HAP-1 (cell line): ENCODE data around the gene COL26A1.

Experiments
- DNase-seq, 2 experiments: peaks; one replicate each; pipeline ENCODE4 v3.0.0-alpha.2; 2016 to 2020; ENCODE audit warnings: low spot score in 2 of 2
- H3K27me3 ChIP-seq: fragments of 250-450 bp; sonication (Bioruptor Pico); 2 replicates; pipeline ENCODE4 v1.5.1; 2020; ENCODE audit warnings: low read depth, mild to moderate bottlenecking, moderate library complexity
- H3K36me3 ChIP-seq: fragments of 250-450 bp; sonication (Bioruptor Pico); replicated peaks from 2 replicates; pipeline ENCODE4 v1.5.1; 2020; ENCODE audit warnings: mild to moderate bottlenecking
- H3K4me1 ChIP-seq: fragments of 250-450 bp; sonication (Bioruptor Pico); 2 replicates; pipeline ENCODE4 v1.5.1; 2020; ENCODE audit warnings: mild to moderate bottlenecking
- H3K4me3 ChIP-seq: fragments of 250-450 bp; sonication (Bioruptor Pico); 2 replicates; pipeline ENCODE4 v1.5.1; 2020; ENCODE audit warnings: mild to moderate bottlenecking, moderate library complexity
- H3K9me3 ChIP-seq: fragments of 250-450 bp; sonication (Bioruptor Pico); 2 replicates; pipeline ENCODE4 v1.5.1; 2020; ENCODE audit warnings: mild to moderate bottlenecking, moderate library complexity
- in situ Hi-C: fragments of 300-500 bp; cut with MboI; formaldehyde crosslinking; loops from 3 replicates; pipeline ENCODE4 v1.14.3; 2020; ENCODE audit warnings: low sequenced_read_pairs, inconsistent platforms, mixed read lengths

Gene COL26A1

DNA sequence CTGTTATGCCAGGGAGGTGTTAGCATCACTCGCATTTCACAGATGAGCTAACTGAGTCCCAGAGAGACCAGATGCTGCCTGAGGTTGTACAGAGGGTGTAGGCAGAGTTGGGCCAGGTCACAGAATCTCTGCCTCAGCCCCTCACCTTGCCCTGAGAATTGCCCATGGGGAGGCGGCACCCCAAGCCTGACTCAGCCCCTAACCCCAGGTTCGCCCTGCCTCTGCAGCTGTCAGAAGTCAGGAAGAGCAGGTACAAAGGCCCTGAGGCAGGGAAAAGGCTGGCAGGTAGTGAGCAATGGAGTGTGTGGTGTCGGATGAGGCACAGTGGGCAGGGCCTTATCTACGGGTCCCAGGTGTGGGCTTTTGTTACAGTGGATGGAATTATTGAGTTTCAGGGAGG, 187.1 kb downstream of the COL26A1 start:
- DNase-seq = no peak
- no peaks in the 10 kb centered on the region for H3K9me3 ChIP-seq
- no peaks in the 10 kb centered on the region for H3K4me1 ChIP-seq
- H3K36me3 ChIP-seq = no peaks in the 10 kb centered on the region; the same call in 1 of the 2 replicates
- no peak overlapping the region for H3K4me3 ChIP-seq
- no peaks in the 10 kb centered on the region for H3K27me3 ChIP-seq
- in situ Hi-C loops = no loop called here

DNA sequence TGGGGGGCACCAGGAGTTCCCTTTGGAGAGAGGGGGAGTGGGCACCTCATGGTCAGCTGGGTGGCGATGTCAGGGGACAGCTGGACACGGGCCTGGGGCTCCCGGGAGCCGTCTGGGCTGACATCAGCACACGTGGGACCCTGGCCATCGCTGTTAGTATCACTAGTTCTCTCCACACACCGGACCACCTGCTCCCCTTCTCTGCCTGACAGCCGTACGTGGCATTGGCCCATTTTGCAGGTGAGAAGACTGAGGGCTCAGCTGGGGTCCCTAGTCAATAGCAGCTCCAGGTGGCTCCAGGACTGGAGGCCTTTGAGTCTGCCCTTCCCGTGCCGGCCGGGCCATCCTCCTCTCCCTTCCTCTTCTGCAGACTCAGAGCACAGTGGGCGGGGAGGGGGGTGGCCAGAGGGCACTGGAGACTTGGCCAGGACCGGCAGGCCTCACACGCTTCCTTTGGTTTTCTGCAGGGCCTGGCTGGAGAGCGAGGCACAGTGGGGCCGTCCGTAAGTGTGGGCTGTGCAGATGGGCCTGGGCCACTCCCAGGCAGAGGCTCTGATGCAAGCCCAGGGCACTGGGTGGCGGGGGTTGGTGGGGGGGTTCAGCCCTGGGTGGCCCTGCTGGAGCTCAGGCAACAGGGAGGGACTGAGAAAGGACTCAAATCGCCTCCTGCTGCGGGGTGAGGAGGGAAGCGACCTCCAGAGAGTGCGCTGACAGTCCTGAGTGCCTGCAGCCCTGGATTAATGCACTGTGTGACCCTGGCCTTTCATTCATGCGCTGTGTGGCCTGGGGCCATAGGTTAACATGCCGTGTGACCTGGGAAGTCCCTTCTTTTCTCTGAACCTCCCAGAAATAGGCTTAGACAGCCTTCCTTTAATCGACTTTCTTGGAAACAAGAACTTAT, 188.2 kb downstream of the COL26A1 start:
- no peaks in the 10 kb centered on the region for H3K4me1 ChIP-seq
- H3K9me3 ChIP-seq = no peaks in the 10 kb centered on the region
- no peaks in the 10 kb centered on the region for H3K27me3 ChIP-seq
- H3K36me3 ChIP-seq = no peaks in the 10 kb centered on the region; the same call in 1 of the 2 replicates
- peak in 1 of 2 experiments; percentile 18 for DNase-seq
- in situ Hi-C loops = no loop called here
- no peak overlapping the region for H3K4me3 ChIP-seq

DNA sequence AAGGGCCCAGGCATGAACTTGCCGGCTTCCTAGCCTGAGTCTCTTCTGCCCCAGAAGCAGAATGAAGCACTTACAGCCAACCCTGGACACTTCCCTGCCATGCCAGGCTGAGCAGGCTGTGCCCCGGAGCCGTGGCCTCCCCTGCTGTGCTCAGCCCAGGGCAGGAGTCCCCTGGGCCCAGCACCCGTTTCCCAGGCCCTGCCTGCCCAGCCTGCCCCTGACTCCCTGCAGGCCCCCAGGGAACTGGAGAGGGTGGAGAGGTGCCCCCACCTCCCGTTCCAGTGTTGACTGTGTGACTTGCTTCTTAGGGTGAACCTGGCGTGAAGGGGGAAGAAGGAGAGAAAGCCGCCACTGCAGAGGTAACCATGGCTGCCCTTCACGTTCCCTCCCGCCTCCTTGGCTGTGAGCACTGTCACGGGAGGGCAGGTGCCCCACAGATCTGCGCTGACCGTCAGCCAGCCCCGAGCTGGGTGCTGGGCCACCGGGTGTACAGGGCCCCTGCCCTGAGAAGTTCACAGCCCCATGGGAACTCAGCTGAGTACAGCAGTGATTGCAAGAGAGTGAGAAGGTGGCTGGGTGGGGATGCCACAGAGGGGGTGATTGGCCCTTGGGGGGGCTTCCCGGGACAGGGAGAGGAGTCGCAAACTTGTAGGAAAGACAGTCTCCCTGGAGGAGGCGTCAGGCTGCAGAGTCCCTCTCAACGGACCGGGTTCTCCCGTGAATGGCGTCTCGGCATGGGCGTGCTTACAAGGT, 190.5 kb downstream of the COL26A1 start:
- no peak overlapping the region for H3K4me3 ChIP-seq
- no peaks in the 10 kb centered on the region for H3K27me3 ChIP-seq
- peak in 1 of 2 experiments; percentile 6 for DNase-seq
- H3K9me3 ChIP-seq = no peaks in the 10 kb centered on the region
- in situ Hi-C loops = no loop called here
- no peaks in the 10 kb centered on the region for H3K4me1 ChIP-seq
- H3K36me3 ChIP-seq = no peaks in the 10 kb centered on the region

DNA sequence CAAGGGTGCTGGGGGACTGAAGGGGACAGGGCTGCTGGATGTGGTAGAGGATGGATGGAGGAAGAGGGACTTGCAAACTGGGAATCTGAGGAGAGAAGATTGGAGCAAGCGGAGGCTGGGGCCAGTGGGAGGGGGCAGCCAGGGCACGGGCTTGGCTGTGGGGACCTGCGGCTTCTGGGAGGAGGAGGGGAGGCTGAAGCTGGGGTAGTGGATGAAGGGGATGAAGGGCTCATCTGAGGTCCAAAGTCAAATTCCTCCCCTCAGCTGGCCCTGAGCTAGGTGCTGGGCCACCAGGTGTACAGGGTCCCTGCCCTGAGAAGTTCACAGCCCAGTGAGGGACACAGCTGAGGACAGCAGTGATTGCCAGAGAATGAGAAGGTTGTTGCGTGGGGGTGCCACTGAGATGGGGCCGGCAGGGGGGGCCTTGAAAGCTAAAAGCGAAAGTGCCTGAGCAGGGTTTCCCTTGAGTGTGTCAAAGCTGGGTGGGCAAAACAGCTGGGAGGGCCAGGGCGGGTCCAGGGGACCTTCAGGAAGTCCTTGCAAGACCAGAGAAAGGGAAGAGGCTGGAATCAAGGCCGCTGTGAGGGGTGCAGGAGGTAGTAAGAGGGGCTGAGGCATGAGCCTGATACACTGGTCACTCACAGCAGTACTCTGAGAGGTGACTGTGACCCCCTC, 191.2 kb downstream of the COL26A1 start:
- Histone ChIP-seq H3K27me3 (no peaks in the 10 kb centered on the region), H3K9me3 (no peaks in the 10 kb centered on the region), H3K4me3 (no peak overlapping the region), H3K4me1 (no peaks in the 10 kb centered on the region), H3K36me3 (no peaks in the 10 kb centered on the region)
- in situ Hi-C loops = no loop called here
- DNase-seq = no peak

DNA sequence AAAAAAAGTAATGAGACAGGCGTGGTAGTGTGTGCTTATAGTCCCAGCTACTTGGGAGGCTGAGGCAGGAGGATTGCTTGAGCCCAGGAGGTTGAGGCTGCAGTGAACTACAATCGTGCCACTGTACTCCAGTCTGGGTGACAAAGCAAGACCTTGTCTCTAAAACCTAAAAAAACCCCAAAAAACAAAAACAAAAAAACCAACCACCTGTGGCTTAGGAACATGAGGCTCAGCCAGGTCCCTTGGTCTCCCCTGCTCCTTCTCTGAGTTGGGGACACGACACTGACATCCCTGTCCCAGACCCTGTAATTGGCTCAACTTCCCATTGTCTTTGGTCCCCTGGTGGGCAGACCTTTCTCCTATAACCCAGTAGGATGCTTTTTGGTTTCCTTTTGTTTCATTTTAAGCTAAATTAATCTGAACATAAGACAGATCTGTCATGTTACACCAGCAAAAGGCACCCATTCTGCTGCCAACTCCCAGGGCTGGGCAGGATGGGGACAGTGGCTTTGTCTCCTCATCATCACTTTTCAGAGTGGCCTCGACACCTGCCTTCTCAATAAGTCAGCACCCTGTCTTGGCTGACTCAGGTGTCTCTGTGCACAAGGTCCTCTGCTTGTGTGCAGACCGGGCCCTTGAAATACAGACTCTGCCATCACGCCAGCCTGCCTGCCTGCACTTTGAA, 192.1 kb downstream of the COL26A1 start:
- H3K27me3 ChIP-seq = no peaks in the 10 kb centered on the region
- no peaks in the 10 kb centered on the region for H3K9me3 ChIP-seq
- no peak overlapping the region for H3K4me3 ChIP-seq
- in situ Hi-C loops = no loop called here
- no peaks in the 10 kb centered on the region for H3K36me3 ChIP-seq
- no peak for DNase-seq
- H3K4me1 ChIP-seq = no peaks in the 10 kb centered on the region

DNA sequence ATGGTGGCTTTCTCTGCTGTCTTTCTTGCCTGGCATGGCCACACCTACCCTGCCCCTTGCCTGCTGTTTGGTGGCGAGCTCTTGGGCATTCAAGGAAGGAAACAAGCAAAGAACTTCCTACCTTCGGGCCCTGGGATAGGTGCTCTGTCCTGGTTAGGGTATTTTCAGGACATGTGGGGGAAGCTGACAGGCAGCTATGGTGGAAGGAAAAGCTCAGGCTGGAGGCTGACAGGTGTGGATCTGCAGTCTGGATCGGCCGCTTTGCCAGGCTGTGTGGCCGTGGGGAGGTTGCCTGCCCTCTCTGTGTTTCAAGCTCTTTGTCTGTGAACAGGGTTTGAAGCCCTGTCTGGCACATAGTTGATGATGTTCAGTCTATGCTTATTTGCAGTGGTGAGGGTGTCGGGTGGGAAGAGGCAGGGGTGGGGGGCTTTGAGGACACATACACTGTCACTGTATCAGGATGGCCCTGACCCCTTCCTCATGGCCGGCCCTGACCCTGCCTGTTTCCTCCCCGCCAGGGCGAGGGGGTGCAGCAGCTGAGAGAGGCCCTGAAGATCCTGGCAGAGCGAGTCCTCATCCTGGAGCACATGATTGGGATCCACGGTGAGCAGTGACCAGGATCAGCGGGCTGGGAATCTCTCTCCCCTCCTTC, 192.7 kb downstream of the COL26A1 start:
- in situ Hi-C loops = no loop called here

DNA sequence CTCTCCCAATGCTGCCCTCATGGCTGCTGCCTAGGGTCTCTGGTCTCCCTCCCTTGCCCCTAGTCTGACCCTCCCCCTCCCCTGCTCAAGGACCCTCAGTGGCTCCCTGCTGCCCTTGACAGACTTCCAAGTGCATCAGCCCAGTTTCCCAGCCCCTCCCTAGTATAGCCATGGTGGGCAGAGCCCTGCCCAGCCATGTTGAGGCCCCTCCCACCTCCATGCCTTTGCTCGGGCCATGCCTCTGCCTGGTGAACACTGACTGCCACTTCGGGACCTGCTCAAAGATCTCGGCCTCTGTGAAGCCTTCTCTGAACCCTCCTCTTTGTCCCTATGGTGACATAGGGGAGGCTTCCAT, 193.2 kb downstream of the COL26A1 start:
- no peaks in the 10 kb centered on the region for H3K27me3 ChIP-seq
- H3K4me1 ChIP-seq = no peaks in the 10 kb centered on the region
- in situ Hi-C loops = no loop called here
- no peaks in the 10 kb centered on the region for H3K36me3 ChIP-seq
- DNase-seq = no peak
- H3K9me3 ChIP-seq = no peaks in the 10 kb centered on the region
- H3K4me3 ChIP-seq = no peak overlapping the region

More for the DNA sequence above, 192.7 kb downstream of the COL26A1 start:
- H3K4me3 ChIP-seq = no peak overlapping the region
- H3K4me1 ChIP-seq = no peaks in the 10 kb centered on the region
- no peaks in the 10 kb centered on the region for H3K36me3 ChIP-seq
- no peak for DNase-seq
- no peaks in the 10 kb centered on the region for H3K27me3 ChIP-seq
- H3K9me3 ChIP-seq = no peaks in the 10 kb centered on the region

DNA sequence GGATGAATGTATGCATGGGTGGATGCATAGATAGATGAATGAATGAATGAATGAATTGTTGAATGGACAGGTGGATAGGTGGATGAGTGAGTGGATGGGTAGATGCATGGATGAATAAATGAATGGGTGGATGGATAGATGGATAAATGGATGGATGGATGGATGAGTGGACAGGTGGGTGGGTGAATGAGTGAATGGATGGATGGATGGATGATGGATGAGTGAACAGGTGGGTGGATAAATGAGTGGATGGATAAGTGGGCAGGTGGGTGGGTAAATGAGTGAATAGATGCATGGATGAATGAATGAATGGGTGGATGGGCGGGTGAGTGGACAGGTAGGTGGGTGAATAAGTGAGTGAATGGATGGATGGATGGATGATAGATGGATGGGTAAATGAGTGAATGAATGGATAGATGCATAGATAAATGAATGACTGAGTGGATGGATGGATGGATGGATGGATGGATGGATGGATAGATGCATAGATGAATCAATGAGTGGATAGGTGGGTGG, 193.8 kb downstream of the COL26A1 start:
- H3K36me3 ChIP-seq = no peaks in the 10 kb centered on the region
- H3K4me1 ChIP-seq = no peaks in the 10 kb centered on the region
- H3K27me3 ChIP-seq = no peaks in the 10 kb centered on the region
- no peak overlapping the region for H3K4me3 ChIP-seq
- H3K9me3 ChIP-seq = no peaks in the 10 kb centered on the region
- DNase-seq = no peak
- in situ Hi-C loops = no loop called here

DNA sequence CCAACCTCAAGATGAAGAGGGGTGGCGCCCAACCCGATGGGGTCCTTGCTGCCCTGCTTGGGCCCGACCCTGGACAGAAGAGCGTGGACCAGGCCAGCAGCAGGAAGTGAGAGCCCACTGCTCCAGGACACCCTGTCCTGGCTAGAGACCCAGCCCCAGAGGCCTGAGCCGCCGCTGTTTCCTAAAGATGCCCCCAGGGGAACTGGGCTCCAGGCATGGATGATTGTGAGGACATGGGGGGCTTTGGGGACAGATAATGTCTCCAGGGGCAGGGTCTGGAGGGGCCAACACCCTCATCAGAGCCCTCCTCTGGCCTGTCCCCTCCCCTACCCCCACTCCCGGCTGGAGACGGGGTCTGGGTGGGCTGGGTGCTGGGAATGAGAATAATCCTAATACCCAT, 194.7 kb downstream of the COL26A1 start:
- H3K36me3 ChIP-seq = no peaks in the 10 kb centered on the region
- DNase-seq = no peak
- H3K9me3 ChIP-seq = no peaks in the 10 kb centered on the region
- no peaks in the 10 kb centered on the region for H3K4me1 ChIP-seq
- in situ Hi-C loops = no loop called here
- H3K27me3 ChIP-seq = no peaks in the 10 kb centered on the region
- H3K4me3 ChIP-seq = no peak overlapping the region

DNA sequence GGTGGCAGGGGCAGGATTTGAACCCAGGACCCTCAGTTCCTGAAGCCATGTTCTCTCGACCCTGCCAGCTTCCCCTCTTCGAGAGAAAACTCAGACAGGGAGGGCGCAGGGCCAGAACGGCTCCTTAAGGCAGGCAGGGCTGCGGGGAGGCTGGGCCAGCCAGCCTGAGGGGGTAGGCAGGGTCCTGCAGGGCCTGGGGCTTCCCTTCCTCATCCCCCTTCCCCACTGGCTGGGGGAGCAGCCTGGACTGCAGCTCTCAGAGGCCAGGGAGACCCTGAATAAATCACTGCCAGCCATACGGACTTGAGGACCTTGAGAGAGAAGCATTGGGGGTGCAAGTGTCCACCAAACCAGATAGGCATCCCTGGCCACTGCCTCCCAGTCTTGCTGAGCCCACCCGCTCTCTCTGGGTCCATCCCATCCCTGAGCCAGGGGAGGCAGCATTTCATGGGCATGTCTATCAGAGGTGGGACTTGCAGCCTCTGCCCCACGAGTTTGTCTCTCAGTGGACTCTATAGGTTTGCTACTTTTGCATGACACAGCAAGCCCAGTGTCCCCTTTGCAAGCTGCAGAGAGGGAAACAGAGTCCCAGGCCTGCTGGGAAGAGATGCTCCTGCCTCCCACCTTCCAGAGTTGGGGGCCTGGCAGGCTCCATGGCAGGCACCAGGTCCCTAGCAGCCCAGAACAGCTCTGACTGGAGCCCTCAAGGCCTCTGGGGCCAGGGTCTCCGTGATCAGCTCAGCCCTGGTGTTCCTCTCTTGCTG, 195.5 kb downstream of the COL26A1 start:
- no peaks in the 10 kb centered on the region for H3K27me3 ChIP-seq
- no peaks in the 10 kb centered on the region for H3K9me3 ChIP-seq
- H3K4me1 ChIP-seq = no peaks in the 10 kb centered on the region
- no peak overlapping the region for H3K4me3 ChIP-seq
- no peak for DNase-seq
- in situ Hi-C loops = no loop called here
- no peaks in the 10 kb centered on the region for H3K36me3 ChIP-seq

DNA sequence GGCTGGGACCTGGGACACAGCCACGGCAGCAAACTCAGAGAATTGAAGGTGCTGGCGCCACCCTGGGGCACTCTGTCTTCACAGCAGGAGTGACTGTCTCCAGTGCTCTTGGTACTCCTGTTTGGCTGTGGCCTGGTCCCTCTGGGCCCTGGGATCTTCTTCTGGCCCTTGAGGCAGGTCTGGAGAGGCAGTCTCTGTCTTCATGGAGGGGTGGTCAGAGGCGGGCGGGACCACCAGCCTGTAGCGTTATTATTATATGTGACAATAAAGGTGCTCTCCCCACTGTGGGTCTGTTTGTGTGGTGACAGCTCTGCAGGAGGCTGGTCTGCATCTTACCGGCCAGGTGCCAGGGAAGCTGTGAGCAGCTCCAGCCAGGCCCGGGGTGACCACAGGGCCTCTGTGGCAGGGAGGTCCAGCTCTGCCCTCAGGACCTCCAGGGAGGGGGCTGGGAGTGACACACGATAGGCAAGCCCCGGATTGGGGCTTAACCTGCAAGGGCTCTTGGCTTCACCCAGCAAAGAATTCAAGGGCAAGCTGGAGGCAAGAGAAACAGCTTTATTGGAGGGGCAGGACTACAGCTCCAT, 196.2 kb downstream of the COL26A1 start:
- Histone ChIP-seq H3K36me3 (no peaks in the 10 kb centered on the region), H3K4me3 (no peak overlapping the region), H3K4me1 (no peaks in the 10 kb centered on the region), H3K27me3 (no peaks in the 10 kb centered on the region), H3K9me3 (no peaks in the 10 kb centered on the region)
- in situ Hi-C loops = no loop called here
- DNase-seq = peak in 1 of 2 experiments; percentile 36

DNA sequence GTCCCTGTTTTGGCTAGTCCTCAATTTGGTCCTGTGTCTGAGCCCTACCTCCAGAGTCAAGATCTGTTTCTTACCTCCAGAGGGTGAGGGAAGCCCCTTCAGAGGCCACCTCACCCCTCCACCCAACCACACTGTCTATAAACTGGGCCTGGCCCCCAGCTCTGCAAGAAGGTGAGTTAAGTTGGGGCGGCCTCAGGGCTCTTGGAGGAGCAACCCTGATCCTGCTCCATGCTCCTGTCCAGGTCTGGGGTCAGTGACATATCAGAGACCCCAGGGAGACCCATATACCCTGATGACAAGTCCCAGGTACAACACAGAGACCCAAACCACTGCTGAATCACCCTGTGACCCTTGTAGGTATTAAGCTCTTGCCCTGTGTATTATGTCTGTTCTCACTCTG, 196.9 kb downstream of the COL26A1 start:
- H3K9me3 ChIP-seq = no peaks in the 10 kb centered on the region
- no peaks in the 10 kb centered on the region for H3K4me1 ChIP-seq
- H3K4me3 ChIP-seq = no peak overlapping the region
- no peaks in the 10 kb centered on the region for H3K36me3 ChIP-seq
- no peaks in the 10 kb centered on the region for H3K27me3 ChIP-seq
- in situ Hi-C loops = no loop called here
- no peak for DNase-seq
